ENCODE measurements around the gene STRIP2.
"Not testable (repeated sequence)": the region's sequence is repeated elsewhere in the genome, so short reads cannot be mapped to it uniquely, and the experiment has no call there.

- TF ChIP-seq CTCF (IDR thresholded peaks at IDR 0.05 in 4 of 5, conservative IDR thresholded peaks at IDR 0.05 in 1 of 5); POLR2A (IDR thresholded peaks at IDR 0.05): not testable (repeated sequence)
Observed at GRCh38 chr7:129446925-129447324, 12.7 kb downstream of the STRIP2 start.

Measured in gastrocnemius medialis (tissue), 4 donors.